Measurements from ENCODE around the gene POLDIP2. TPM values are rescaled to one million over a fixed set of nuclear protein-coding genes. Genes with fewer than 3 reads are reported as not detected.

Gene POLDIP2
- total RNA-seq, 3 donors from 2014 or later = 71.7 to 82.4 (median 81.3) TPM

GRCh38 chr17:28390141-28390540, 32.8 kb upstream of the POLDIP2 start:
- H3K36me3 ChIP-seq (ENCODE audit: low read depth) = no peaks in the 10 kb centered on the region
- ATAC-seq (no peak), DNase-seq (no peak)
- H3K4me3 ChIP-seq = no peak overlapping the region
- no peak for TF ChIP-seq CTCF (IDR thresholded peaks at IDR 0.05)
- no peaks in the 10 kb centered on the region for H3K9me3 ChIP-seq
- H3K4me1 ChIP-seq (ENCODE audit: low read depth) = no peaks in the 10 kb centered on the region
- intact Hi-C loops (cut with DNase I, micrococcal nuclease) = no loop called here

DNA sequence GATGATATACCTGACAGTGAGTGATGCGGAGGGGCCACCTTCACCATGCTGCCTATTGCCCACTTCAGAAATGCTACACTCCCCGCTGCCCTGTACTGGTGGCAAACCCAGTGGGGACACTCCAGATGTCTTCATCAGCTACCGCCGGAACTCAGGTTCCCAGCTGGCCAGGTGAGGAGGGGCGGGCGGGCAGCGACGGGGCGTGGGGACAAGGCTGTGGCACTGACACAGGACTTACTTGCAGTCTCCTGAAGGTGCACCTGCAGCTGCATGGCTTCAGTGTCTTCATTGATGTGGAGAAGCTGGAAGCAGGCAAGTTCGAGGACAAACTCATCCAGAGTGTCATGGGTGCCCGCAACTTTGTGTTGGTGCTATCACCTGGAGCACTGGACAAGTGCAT, 30.8 kb upstream of the POLDIP2 start:
- Histone ChIP-seq H3K4me1 (ENCODE audit: low read depth) (no peaks in the 10 kb centered on the region), H3K4me3 (no peak overlapping the region), H3K36me3 (ENCODE audit: low read depth) (no peaks in the 10 kb centered on the region), H3K9me3 (no peaks in the 10 kb centered on the region)
- no peak for TF ChIP-seq CTCF (IDR thresholded peaks at IDR 0.05)
- DNase-seq (no peak), ATAC-seq (no peak)
- intact Hi-C loops (cut with DNase I, micrococcal nuclease) = no loop called here

DNA sequence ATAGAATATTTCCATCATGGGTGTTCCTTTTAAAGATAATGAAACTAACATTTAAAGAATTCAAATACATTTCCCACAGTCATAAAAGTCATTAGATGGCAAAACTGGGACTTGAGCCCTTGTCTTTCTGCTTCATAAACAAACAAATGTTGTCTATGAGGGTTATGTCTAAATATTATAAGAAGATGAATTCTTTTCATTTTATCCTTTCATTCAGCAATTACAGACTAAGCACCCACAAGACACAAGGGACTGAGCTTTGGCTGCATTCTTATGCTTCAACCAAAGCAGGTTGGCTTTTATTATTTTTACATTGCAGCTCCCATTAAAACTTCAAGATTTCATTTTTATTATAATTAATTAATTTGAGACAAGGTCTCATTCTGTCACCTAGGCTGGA, 29.1 kb upstream of the POLDIP2 start:
- intact Hi-C loops (cut with DNase I, micrococcal nuclease) = no loop called here
- Histone ChIP-seq H3K4me1 (ENCODE audit: low read depth) (peaks cover 2% of the 10 kb centered on the region), H3K36me3 (ENCODE audit: low read depth) (no peaks in the 10 kb centered on the region), H3K4me3 (no peak overlapping the region), H3K9me3 (no peaks in the 10 kb centered on the region)
- no peak for TF ChIP-seq CTCF (IDR thresholded peaks at IDR 0.05)
- DNase-seq (no peak), ATAC-seq (no peak)

DNA sequence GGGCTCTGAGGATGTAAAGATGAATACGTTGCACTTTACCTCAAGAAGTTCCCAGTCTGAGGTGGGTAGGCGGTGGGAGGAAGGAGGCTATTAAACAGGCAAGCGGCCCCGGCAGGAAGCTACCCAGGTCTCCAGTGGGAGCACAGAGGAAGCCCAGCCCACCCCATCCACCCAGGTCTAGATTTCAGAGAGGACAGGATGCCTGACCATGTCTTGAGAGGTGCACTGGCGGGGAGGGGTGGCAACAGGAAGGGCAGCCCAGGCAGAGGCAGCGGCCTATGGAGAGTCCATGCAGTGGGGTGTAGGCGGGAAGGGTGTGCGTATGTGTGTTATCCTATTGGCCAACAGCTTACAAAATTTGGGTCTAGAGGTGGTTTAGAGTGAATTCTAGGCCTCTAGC, 28.1 kb upstream of the POLDIP2 start:
- no peak overlapping the region for H3K4me3 ChIP-seq
- no peaks in the 10 kb centered on the region for H3K9me3 ChIP-seq
- ATAC-seq = no peak
- H3K4me1 ChIP-seq (ENCODE audit: low read depth) = peaks cover 2% of the 10 kb centered on the region
- no peak for DNase-seq
- H3K36me3 ChIP-seq (ENCODE audit: low read depth) = no peaks in the 10 kb centered on the region
- intact Hi-C loops (cut with DNase I, micrococcal nuclease) = no loop called here
- TF ChIP-seq CTCF (IDR thresholded peaks at IDR 0.05) = no peak

GRCh38 chr17:28385037-28385400, 27.7 kb upstream of the POLDIP2 start:
- intact Hi-C loops (cut with DNase I, micrococcal nuclease) = no loop called here
- ATAC-seq = peak; percentile 68
- Histone ChIP-seq H3K9me3 (no peaks in the 10 kb centered on the region), H3K4me3 (peak overlapping the region; percentile 15), H3K4me1 (ENCODE audit: low read depth) (peaks cover 2% of the 10 kb centered on the region), H3K36me3 (ENCODE audit: low read depth) (no peaks in the 10 kb centered on the region)
- DNase-seq = peak; percentile 41 to 73 (median 72)
- no peak for TF ChIP-seq CTCF (IDR thresholded peaks at IDR 0.05)

Data from mucosa of descending colon (tissue), 3 donors.